ENCODE results near the gene CHAF1B.

CHAF1B gene

DNA sequence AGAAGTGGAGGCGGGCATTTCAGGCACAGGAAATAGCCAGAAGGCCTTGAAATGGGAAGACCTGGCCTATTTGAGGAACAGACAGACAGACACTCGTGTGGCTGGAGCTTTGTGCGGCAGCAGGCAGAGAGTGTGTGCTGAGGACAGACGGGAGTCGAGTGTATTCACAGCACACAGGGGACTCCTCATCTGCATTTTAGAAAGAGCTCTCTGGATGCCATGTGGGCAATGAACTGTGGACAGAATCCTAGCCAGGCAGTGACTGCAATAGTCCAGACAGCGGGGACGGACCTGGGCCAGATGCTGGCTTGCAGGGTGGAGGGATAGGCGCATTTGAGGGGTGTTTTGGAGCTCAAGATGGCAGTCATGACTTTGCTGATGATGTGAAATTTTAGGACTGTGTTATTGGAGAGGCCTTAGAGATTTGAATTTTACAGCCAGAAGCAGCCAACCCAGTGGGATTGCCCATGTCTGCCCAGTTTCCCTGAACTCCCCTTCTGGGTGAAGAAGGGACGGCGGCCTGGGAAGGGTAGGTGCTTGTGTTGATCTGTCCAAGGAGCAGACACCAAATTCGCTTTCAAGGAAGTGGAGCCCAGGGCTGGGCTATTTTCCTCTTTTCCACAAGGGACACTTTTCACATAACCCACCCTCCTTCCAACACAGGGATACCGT is 43.7 kb downstream of the CHAF1B start:
- DNase-seq (ENCODE audit: low read depth) = no peak

- peak; percentile 96 for DNase-seq (ENCODE audit: low read depth)
These were observed 44.9 kb downstream of the CHAF1B start for GRCh38 chr21:36429947-36430546.

DNA sequence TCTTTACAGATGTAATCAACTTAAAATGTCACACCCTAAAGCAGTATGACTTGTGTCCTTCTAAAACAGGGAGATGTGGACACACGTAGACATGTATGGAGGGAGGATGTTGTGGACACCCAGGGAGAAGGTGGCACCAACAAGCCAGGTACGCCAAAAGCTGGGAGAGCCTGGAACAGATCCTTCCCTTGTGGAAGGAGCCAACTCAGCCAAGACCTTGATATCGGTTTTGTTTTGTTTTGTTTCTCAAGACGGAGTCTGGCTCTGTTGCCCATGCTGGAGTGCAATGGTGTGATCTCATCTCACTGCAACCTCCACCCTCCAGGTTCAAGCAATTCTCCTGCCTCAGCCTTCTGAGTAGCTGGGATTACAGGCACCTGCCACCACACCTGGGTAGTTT is 45.6 kb downstream of the CHAF1B start:
- no peak for DNase-seq (ENCODE audit: low read depth)

DNA sequence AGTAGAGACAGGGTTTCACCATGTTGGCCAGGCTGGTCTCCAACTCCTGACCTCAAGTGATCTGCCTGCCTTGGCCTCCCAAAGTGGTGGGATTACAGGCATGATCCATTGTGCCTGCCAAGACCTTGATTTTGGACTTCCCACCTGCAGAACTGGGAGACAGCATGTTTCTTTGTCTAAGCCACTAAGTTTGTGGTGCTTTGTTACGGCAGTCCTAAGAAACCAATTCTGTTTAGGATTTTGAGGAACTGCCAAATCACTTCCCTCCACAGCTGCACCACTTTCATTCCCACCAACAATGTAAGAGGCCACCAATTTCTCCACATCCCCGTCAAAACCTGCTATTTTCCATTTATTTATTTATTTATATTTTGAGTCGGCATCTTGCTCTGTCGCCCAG is 46.1 kb downstream of the CHAF1B start:
- DNase-seq (ENCODE audit: low read depth) = no peak

DNA sequence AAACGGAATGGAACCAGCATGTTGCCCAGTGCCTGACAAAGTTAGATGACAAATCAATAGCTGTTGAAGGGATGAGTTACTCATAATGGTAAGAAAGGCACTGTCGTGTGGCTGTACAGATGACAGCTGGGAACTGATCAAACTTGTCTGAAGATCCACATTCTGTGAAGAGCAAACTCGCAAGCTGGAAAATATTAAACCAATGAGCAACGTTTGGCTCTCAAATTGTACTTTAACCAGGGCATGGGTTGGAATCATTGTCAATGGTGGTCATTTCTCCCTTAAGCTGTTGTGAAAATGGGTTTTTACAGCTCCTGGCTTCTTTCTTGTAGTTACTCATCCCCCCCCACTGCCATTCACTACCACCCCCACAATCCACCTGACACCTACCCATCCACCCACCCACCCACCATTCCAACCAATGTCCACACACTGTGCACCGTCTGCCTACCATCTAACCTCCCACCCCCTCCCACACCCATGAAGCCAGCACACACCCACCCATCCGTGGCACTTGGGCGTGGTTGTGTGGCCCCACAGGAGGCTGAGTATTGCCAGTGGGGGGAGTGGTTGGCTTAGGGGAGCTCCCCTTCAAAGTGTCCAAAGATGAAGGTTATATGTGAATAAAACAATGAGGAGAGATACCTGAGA is 48.0 kb downstream of the CHAF1B start:
- DNase-seq (ENCODE audit: low read depth) = no peak

DNA sequence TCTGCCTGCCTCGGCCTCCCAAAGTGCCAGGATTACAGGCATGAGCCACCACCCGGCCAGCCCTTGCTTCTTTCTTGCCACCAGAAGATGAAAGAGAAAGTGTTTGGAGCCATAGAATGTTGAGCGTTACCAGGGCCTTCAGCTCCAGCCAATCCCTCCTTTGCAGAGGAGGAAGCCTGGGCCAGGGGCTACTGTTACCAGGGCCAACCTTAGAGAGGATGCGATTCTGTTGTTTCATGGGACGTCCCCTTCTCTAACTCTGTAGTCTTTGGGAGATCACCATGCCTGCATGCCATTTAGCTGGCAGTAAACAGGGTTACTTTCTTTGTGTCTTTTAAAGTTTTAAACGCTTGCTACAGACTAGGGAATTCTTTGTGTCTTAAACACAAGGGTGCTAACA is 49.0 kb downstream of the CHAF1B start:
- no peak for DNase-seq (ENCODE audit: low read depth)

DNA sequence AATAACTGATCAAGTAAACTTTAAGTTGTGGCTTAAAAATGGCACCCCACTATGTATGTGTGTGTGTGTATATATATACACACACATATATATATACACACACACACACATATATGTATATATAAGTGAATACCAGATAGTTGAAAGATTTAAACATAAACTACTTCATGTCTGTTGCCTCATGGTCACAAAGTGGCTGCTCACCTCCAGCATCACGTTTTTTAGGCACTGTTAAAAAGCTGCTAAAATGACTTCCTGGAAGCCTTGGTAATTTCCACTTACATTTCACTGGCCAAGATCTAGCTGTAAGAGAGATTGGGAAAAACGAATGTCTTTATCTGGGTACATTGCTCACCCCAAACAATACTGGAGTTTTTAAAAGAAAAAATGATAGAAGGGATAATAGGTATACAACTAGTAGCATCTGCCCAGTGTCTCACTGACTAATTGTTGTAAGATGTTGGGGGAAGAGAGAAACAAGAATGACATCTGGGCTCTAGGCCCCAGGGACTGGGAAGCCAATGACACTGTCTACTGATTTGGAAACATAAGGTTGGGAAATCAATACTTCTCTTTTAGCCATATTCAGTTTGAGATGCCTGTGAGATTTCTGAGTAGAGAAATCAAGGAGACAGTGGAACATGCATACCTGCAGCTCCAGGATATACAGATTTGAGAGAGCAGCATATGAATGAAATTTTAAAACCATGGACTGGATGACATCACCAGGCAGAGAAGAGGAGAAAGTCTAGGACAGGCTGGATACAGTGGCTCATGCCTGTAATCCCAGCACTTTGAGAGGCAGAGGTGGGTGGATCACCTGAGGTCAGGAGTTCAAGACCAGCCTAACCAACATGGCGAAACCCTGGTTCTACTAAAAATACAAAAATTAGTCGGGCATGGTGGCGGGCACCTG is 51.9 kb downstream of the CHAF1B start:
- DNase-seq (ENCODE audit: low read depth) = no peak

DNA sequence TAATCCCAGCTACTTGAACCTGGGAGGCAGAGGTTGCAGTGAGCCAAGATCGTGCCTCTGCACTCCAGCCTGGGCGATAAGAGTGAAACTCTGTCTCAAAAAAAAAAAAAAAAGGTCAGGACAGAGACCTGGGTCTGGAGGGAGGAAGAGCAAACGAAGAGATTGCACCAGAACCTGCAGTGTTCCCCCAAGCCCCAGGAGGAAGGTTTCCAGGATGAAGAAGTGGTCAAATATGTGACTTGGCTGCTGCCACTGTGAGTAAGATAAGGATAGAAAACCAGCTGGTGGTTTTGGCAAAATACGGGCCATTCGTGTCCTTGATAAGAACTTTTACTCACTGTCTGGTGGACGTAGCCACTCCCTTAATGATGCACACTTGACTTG is 52.5 kb downstream of the CHAF1B start:
- peak; percentile 41 for DNase-seq (ENCODE audit: low read depth)

- DNase-seq (ENCODE audit: low read depth) = no peak
These were observed 56.5 kb downstream of the CHAF1B start for GRCh38 chr21:36441715-36442114.

DNA sequence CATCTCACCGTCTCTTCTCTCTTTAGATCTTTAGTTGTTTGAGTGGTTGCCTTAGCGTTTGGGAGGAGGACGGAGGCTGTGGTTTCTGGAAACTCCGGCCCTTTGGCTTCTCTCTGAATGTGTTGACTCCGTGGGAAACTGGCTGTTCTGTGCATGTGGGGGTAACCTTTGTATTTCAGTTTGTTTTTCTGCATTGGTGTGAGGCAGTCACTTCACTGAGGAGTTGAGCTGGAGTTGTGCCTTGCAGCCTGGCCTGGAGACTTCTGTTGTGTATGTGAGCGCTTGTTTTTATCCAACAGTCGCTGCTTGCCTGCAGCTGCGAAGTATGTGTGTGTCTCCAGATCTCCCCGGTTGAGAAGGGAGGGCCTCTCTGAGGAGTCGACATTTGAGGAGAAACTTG is 61.1 kb downstream of the CHAF1B start:
- no peak for DNase-seq (ENCODE audit: low read depth)

- DNase-seq (ENCODE audit: low read depth) = no peak
These were observed 65.3 kb downstream of the CHAF1B start for GRCh38 chr21:36450511-36450910.

- no peak for DNase-seq (ENCODE audit: low read depth)
These were observed 66.3 kb downstream of the CHAF1B start for GRCh38 chr21:36451506-36451905.

DNA sequence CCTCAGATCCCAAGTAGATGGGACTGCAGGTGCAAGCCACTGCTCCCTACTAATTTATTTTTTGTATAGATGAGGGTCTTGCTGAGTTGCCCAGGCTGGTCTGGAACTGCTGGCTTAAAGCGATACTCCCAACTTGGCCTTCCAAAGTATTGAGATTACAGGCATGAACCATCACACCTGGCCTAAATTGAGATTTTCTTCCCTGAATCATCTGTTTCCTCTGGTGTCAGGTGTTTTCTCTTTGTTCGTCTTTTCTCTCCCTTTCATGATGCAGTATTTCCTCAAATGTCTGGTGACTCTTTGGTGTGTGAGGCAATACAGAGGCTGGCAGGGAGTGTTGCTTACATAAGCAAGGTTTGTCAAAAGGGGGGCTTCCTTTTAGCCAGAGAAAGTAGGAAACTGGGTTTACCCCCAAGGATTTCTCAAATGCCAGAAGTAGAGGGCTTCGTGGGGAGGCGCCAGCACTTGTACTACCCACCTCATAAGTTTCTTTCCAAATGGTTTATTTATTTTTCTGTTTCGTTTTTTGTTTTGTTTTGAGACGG is 67.2 kb downstream of the CHAF1B start:
- DNase-seq (ENCODE audit: low read depth) = no peak

GRCh38 chr21:36454093-36454531 is 68.9 kb downstream of the CHAF1B start:
- DNase-seq (ENCODE audit: low read depth) = no peak

DNA sequence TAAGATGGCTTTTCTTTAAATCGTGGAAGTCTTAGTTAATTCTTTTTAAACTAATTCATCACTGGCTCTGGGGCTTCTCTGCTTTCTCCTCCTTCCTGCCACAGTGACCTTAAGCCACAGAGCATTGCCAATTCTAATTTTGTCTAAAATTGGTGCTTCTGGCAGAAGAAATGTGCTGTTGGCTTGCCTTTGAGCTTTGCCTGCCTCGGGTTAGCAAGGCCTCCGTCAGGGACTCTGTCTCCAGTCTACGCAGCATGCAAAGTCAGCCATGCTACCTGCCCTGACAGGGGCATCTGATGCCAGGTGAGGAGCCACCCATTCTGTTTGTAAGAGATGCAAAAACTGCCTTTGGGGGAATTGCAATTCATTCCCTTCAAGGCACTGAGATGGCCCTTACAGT is 69.5 kb downstream of the CHAF1B start:
- no peak for DNase-seq (ENCODE audit: low read depth)

GRCh38 chr21:36456729-36457414 is 71.7 kb downstream of the CHAF1B start:
- DNase-seq (ENCODE audit: low read depth) = no peak

GRCh38 chr21:36459098-36459497 is 73.9 kb downstream of the CHAF1B start:
- no peak for DNase-seq (ENCODE audit: low read depth)

DNA sequence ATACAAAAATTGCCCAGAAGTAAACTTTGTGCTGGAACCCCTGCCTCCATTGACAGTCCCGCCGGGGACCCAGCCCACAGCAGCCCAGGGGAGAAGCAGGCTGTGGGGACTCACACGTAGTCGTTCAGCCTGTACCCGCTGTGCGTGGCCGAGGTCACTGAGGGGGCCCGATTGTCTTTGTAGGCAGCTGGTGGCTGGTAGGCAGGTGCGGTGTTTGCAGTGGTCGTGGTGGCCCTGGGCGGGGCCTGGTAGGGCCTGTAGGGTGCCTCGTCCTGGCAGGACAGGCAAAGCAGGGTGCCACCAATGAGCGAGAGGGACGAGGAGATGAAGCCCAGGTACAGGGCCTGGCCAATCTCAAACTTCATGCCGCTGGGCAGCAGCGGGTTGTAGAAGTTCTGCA is 75.7 kb downstream of the CHAF1B start:
- no peak for DNase-seq (ENCODE audit: low read depth)

DNA sequence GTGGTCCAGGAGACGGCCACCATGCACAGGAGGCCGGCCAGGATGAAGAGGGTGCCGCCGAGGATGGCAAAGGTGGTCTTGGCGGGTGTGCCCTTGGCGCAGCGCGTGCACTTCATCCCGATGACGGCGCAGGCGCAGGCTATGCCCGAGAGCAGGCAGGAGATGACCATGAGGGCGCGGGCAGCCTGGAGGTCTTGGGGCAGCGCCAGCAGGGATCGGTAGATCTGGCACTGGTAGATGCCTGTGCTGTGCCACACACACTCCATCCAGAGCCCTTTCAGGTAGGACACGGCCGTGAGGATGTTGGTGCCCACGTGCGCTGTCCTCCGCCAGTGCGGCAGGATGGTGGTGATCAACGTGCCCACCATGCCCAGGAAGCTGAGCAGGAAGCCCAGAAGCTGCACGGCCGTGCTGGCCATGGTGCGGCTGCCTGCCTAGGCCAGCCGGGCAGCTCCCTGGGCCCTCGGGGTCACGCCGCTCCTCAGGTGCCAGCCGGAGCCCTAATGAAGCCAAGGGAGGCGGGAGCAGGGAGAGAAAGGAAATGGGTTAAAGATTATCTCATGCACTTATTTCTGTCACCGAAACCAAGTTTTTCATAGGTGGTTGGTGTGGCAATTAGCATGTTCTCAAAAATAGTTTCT is 76.2 kb downstream of the CHAF1B start:
- DNase-seq (ENCODE audit: low read depth) = no peak

GRCh38 chr21:36461918-36462486 is 76.8 kb downstream of the CHAF1B start:
- no peak for DNase-seq (ENCODE audit: low read depth)

DNA sequence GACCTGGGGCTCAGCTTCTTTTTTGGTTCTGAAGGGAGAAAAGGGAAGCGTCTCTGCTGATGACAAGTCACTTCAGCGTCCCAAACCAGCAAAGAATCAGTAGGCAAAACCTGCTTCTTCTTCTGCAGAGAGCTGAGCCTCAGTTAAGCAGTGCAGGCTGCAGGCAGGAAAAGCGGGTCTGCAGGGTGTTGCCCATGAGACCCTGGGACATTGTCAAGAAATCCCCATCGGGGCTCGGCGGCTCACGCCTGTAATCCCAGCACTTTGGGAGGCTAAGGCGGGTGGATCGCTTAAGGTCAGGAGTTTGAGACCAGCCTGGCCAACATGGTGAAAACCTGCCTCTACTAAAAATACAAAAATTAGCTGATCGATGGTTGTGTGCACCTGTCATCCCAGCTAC is 78.0 kb downstream of the CHAF1B start:
- no peak for DNase-seq (ENCODE audit: low read depth)

Measured in GM04504 (cell line).